DMS 273 (cell line): Measurements from ENCODE around the gene NSUN6.

Experiments
- DNase-seq: peaks from one replicate; lab custom pipeline; 2025; ENCODE audit not compliant: unreplicated experiment; lab: John Stamatoyannopoulos, UW

NSUN6 gene

DNA sequence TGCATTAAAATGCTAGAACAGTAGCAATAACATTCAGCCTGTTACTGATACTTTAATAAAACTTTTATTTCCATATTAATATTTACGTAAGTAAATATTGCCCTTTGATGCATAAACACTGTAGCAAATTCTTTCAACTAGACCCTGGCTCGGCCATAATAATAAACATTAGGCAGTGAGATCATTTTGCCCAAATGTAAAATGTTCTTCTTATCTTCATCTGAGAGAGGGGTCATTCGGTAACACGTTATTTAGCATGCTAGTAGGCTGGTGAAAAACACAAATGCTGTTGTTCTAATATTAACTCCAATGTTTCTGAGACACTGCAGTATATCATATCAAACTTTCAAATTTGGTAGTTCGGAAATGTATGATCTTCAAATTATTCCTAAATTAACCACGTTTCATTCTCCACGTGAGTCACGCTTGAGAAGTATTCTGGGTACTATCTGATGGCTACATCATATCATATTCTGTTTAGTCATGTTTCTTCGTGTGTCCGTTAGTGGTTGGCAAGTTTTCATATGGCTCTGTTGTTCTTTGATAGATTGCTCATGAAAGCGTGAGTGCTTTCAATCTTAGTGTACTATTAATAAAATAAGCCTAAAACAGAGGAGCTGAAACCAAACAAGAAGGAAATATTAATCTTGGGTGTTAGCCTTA, 145.8 kb downstream of the NSUN6 start:
- DNase-seq, result peak; percentile 3

DNA sequence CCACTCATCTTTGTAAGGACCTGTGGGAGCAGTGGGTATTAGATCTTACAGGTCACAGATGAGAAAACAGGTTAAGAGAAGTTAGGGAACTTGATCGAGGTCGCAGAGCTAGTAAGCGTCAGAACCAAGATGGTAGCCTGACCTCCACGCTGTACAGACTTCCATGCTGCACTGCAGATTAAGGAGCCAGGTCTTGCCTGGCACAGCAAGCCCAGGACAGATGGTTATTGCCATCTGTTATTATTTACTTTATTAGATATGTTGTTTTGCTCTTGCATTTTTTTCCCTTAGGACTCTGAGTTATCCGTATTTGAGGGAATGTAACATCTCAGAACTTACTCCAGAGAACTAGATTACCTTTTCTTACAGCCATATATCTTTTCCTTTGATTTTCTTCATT, 147.2 kb downstream of the NSUN6 start:
- DNase-seq, result peak; percentile 50

DNA sequence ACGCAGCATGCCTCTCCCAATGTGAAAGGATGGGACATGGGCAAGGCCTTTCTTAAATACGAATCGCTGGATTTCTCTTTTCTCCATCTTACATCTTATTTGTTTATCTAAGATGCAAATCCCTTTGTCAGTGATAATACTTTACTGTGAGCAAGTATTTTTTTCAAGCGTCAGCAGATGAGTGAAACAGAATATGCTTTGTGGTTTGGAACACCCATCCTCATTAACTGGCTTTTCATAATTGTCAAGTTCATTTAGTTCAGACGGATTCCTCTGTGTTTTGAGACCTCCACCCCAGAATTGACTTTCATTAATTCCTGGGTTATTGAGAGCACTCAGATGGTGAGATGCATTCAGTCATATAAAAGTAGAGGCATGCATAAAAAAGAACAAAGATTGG, 149.8 kb downstream of the NSUN6 start:
- no peak for DNase-seq

DNA sequence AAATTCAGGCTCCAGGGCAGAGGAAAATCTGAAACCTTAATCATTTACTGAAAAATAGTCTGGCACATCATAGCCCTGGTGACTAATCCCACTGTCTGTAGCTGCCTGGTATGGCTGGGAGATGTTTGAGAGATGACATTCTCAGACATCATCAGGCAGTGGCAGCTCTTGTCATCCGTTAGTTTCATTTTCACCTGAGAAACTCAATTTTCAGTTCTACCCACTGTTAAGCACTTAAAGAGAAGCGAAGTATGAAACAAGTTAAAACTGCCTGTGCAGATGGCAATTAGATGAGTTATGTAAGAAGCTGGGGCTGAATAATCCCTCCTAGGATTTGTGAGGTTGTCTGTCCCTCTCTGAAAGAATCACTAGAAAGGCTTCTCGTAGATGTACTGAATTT, 150.2 kb downstream of the NSUN6 start:
- peak; percentile 11 for DNase-seq

DNA sequence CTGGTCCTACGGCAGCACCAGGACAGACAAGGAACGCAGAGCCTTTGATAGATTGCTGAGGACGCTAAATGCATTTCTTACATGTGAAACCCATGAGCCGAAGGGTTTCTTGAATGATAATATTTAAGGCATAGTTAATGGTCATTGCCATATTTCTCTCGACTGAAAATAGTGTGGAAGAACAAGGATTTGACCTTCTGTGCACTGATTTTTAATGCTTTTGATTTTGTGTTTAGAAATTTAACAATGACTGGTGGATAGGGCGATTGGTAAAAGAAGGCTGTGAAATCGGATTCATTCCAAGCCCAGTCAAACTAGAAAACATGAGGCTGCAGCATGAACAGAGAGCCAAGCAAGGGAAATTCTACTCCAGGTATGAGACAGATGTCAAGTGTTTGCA, 150.8 kb downstream of the NSUN6 start:
- DNase-seq, result peak; percentile 7

DNA sequence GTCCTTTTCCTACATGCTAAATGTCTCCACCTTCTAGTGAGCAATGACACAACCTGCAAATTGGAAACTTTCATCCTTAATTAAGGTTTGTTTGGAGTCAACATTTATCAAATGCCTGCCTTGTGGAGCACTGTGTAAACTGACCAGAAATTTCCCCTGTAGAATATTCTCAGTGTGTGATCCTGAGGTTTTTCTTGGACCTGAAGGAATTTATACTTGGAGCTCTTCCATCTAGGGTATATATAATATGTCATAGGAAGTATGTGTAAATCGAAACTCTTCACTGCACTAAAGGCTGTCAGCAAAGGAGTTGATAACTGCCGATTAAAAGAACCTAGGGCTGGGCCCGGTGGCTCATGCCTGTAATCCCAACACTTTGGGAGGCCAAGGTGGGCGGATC, 152.4 kb downstream of the NSUN6 start:
- DNase-seq, result no peak

DNA sequence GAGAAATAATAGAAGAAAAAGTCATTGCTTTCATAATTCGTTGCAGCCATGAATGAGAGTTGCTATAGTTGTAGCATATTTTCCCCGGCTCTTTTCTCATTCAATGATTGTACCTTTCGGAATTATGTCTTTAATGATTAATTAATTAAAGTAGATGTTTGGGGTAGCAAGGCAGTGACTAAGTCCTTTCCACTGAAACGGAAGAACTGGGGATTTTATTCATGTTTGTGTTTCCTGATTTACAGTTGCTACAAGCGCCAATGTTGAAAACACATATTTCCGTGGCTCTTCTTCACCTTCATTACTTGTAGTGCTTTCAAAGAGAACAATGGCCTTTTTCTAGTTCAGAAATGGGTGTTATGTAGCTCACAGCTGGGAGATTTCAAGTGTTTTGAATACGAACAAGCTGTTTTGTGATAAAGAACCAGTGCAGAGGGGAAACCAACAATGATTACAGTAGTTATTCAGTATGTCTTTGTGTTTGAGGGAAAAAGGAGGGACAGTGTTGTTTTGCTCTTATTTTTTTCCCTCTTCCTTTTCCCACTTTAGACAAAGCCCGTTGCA, 153.5 kb downstream of the NSUN6 start:
- no peak for DNase-seq
